Inflammatory macrophage treated with lipopolysaccharide for 1 hour (primary cell): ENCODE results near the gene EED.
A peak's percentile ranks its signal among the peaks of the same experiment; 100 is the strongest.

Experiments
- DNase-seq, 2 donors: peaks; one replicate each; pipeline ENCODE4 v3.0.0-alpha.2; 2020 to 2022

Gene EED, protein sequence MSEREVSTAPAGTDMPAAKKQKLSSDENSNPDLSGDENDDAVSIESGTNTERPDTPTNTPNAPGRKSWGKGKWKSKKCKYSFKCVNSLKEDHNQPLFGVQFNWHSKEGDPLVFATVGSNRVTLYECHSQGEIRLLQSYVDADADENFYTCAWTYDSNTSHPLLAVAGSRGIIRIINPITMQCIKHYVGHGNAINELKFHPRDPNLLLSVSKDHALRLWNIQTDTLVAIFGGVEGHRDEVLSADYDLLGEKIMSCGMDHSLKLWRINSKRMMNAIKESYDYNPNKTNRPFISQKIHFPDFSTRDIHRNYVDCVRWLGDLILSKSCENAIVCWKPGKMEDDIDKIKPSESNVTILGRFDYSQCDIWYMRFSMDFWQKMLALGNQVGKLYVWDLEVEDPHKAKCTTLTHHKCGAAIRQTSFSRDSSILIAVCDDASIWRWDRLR

DNA sequence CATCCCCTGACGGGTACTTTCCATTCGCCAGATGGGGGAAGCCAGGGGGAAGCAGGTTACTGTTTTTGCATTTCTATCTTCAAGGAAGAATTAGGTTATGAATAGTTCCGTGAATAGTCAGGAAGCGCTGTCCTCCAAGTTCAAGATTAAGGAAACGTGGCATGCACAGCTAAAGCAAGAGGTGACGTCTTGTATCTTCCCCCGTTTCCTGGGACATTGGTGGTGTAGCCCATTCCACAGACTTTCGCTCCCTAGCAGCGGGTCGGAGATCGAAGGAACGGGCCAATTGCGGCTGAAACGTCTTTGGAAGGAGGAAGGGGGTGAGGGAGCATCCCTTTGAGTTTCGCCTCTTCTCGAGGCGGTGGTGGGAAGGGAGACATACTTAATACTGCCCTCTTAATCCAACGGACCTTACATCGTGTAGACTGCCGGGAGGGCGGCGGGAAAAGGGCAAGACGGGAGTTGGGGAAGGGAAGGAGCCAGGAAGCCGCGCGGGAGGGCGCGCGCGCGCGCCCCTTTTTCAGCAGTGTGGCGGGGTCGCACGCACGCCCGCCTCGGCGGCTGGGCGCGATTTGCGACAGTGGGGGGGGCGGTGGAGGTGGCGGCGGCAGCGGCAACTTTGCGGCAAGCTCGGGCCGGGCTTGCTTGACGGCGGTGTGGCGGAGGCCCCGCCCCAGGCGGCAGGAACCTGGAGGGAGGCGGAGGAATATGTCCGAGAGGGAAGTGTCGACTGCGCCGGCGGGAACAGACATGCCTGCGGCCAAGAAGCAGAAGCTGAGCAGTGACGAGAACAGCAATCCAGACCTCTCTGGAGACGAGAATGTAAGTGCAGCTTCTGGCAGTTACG, at the start of gene EED:
Gene EED, plus strand, starts transcription at position 232 of the 847 bp plus-strand sequence. Its CDS starts 477 bp downstream, at position 709.
- peak; percentile 94 for DNase-seq

DNA sequence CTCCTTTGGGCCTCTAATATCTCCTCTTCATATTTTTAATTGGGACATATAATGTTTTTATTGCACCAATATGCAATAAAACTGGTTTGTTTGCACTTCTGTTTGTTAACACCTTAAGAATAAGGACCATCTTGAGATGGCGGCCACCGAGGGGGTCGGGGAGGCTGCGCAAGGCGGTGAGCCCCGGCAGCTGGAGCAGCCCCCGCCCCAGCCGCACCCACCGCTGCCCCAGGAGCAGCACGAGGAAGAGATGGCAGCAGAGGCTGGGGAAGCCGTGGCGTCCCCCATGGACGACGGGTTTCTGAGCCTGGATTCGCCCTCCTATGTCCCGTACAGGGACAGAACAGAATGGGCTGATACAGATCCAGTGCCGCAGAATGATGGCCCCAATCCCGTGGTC, 49.6 kb upstream of the EED start:
- DNase-seq, result no peak

DNA sequence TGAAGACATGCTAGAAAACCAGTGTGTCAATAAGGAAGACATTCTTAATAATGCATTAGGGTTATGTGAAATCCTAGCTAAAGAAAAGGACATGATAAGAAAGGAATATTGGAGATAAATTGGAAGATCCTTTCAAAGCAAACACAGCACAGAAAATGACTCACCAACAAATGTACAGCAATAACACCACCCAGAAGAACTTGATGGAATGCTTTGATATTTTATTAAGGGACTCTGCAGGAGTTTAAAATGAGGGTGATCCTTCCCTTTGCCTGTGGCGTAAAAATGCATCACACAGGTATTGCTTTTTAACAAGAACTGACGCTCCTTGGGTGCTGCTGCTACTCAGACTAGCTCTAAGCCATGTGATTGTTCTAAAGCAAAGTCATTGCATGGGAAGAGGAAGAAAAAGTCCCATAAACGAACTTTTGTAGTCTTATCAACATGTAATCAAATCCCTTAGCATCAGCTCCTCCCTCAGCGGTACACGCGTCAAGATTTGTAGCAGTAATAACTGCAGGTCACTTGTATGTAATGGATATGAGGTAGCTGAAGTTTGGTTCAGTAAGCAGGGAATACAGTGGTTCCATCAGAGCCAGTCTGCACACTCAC, 48.4 kb upstream of the EED start:
- DNase-seq, result no peak

DNA sequence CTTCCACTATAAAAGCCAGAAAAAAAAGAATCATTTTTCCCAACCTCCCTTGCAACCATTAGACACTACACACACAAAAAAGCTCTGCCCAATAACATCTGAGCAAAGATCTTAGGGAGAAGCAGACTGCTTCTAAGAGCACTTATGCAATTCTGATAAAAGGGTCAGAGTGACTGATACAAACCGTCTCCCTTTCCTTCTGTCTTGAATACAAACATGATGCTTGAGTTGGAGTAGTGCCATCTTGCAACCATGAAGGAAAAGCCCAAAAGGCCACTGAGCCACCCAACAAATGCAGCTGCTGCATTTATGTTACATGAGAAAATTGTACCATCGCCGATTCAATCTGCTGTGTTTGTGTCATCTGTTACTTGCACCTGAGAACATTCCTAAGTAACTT, 47.6 kb upstream of the EED start:
- no peak for DNase-seq

DNA sequence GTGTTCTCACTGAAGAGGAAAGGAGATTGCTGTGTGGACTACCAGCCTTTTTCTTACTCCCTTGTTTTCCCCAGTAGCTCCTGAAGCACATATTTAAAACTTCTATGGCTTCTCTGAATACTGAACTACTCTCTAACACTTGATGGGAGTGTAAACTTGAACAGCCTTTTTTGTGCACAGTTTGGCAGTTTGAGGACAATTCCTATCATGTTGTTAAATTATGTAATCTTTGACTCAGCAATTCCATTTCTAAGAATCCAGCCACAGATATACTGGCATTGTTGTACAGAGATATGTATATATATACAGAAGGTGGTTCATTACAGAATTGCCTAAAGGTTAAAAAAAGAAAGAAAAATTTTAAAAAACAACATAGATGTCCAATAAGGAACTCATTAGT, 47.1 kb upstream of the EED start:
- no peak for DNase-seq

DNA sequence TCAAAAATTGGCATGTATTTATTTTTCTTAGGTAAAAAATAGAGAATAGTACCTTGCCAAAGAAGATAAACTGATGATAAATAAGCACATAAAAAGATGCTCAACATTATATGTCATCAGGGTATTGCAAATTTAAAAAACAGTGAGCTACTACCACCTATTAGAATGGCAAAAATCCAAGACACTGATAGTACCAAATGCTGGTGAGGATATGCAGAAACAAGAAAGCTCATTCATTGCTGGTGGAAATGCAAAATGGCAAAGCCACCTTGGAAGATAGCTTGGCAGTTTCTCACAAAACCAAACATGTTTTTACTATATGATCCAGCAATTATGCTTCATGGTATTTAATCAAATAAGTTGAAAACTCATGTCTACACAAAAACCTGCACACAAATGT, 46.4 kb upstream of the EED start:
- no peak for DNase-seq

DNA sequence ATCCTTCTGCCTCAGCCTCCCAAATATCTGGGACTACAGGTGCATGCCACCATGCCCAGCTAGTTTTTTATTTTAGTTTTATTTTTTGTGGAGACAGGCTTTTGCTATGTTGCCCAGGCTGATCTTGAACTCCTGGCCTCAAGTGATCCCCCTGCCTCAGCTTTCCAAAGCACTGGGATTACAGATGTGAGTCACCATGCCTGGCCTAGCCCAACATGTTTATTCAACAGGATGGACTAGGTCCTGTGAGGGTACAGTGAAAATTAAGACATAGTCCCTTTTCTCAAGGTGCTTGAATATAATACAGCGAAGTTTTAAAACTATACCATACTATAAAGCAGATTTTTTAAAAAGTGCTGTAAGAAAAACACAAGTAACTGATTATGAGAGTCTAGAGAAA, 45.2 kb upstream of the EED start:
- no peak for DNase-seq

DNA sequence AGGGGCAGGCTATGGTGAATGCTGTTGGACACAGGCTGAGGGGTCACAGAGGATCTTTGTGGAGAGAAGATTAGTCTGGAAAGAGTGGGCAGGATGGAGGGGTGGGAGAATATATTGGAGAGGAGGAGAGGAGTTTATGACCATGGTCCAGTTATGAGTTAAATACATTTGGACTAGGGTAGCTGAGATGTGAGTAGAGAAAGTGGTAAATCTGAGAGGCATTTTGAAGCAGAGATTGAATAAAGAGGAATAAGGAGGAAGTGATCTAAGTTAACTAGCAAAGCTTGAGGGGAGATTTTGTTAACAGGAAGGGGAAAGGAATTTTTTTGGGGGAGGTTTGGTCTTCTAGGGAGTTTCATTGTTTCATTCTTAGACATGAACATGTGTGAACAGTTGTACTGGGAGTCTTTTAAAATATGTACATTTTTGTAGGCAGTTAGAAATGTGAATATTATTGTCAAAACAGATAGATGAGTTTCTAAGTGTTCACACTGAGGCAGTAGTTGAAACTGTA, 43.1 kb upstream of the EED start:
- peak in 1 of 2 donors; percentile 42 for DNase-seq

DNA sequence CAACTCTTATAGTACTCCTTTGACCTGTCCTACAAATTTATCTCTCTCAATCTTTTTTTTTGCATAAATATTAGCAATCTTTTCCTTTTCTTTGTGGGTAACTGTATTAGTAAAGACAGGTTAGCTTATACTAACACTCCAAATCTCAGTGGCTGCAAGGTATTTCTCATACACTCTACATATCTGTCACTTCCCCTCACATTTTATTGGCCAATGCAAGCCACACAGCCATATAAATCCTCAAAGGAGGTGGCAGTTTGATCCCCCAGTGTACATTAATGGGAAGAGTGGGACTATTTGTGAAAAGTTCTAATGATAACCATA, 42.6 kb upstream of the EED start:
- DNase-seq, result peak in 1 of 2 donors; percentile 63

DNA sequence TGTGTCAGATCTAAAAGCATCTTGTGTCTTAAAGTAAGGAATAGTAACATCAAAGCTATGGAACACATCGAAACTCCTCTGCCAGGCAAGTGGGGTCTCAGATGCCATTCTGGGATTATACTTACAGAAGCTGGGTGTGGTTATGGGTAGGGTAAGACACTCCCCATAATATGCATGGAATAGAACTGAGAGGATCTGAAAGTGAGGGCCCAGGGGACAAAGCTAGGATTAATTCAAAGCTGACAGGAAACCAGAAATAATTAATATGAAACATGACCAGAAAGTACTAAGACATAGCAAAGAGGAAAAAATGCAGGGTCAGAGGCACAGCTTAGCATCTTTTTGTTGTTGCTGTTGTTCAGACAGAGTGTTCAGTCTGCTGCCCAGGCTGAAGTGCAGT, 40.2 kb upstream of the EED start:
- DNase-seq, result no peak

DNA sequence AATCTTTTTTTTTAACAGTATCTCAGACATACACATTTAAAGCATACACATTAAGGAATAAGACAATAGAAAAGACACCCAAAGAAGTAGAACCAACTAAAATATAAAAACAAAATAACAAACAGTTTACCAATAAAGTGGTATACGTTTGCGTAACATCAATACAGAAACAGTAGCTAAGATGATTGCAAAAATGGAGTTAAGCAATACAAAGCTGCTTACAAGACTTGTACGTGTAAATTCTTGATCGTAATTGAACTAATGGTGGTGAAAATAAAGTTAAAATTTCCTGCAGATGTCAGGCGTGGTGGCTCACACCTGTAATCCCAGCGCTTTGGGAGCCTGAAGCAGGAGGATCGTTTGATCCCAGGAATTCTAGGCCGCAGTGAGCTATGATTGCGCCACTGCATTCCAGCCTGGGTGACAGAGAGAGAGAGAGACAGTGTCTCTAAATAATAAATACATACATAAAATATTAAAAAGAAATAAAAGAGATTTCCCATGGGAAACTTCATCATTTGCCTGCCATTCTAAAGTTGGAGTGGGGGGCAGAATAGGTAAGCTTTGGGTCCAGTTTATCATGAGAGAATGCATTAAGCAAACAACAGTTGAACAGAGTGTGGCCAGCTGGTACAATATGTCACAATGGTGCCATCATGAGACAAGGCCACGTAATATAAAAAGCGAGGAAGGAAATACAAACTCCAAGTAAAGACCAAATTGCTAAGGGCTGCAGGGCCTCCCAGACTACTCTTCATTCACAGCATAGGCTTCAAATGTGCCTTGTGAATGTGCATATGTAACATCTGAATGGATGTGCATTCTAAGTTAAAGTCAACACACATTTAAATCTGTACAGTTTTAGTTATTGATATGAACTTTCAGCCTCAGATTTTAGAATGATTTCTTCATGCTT, 38.9 kb upstream of the EED start:
- DNase-seq, result peak; percentile 83 to 90

DNA sequence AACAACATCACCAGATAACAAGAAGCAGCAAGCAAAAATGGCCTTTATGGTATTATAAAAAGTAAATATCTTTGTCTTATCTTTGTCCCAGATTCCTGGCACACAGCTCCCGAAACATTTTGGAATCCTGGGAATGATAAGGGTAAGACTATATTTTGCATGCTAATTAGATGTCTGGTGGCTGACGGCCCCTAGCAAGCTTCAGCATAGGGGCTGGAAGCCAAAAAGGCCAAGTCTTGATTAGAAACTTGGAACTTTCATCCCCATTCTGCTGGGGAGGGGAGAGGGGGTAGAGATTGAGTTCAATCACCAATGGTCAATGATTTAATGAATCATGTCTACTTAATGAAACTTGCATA, 38.2 kb upstream of the EED start:
- no peak for DNase-seq

DNA sequence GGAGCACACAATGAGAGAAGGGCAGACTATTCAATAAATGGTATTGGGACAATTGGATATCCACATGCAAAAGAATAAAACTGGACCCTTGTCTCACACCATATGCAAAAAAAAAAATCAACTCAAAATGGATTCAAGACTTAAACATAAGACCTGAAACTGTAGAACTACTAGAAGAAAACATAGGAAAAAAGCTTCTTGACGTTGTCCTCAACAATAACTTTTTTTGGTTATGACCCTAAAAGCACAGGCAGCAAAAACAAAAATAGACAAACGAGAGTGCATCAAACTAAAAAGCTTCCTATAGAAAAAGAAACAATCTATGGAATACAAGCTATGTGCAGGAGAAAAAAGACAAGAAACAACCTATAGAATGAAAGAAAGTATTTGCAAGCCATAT, 37.1 kb upstream of the EED start:
- DNase-seq, result no peak

DNA sequence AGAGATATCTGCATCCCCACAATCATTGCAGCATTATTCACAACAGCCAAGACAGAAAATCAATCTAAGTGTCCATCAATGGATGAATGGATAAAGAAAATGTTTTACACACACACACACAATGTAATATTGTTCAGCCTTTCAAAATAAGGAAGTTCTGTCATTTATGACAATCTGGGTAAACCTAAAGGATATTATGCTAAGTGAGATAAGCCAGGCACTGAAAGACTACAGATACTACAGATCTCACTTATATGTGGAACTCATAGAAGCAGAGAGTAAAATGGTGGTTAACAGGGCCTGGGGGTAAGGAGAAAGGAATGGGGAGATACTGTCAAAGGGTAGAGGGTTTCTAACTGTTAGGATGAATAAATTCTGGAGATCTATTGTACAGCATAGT, 36.0 kb upstream of the EED start:
- no peak for DNase-seq

DNA sequence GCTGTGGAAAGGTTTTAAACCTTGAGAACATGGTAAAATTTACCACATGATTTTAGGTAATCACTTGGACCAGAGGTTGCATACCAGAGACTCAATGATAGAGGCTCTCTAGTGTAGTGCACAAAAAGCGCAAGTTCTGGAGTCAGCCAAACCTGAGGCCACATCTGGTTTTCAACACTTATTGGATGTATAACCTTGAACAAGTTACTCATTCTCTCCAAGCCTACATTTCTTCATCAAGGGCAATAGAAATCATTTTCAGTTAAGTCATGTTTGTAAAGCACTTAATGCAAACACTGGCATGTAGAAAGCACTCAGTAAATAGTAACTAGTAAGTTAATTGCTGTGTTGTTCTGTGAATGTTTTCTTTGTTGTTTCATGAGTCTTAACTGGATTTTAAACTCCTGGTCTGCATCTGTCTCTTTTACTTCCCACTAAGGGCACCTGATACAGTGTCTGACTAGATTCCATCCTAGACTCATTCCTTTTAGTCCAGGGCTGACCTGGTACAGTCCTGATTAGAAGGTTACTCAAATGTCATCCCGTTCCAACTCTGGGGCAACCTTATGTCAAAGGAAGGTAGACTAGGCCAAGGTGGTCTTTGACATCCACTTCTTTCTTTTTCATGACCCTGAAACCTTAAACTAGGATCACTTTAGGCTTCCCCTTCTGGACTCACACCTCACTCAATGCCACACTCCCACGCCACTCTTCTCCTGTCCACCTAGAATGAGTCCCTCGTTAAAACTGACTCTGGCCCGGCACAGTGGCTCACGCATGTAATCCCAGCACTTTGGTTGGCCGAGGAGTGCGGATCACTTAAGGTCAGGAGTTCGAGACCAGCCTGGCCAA, 34.5 kb upstream of the EED start:
- no peak for DNase-seq

DNA sequence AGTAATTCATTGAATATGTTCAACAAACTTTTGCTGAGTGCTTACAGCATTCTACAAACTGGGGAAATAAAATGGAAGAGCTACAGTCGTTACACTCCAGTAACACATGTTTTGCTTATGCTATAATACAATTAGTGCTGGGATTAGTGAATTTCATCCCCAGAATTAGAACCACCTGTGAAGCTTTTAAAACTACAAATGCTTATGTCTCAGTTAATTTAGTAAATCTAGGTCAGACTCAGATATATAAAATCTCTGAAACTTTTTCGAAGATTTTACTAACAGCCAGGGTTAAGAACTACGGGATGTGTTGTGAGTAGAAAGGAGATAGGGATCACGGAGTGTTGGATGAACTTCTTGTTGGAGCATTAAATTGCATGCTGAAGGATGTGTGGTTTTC, 33.7 kb upstream of the EED start:
- no peak for DNase-seq

DNA sequence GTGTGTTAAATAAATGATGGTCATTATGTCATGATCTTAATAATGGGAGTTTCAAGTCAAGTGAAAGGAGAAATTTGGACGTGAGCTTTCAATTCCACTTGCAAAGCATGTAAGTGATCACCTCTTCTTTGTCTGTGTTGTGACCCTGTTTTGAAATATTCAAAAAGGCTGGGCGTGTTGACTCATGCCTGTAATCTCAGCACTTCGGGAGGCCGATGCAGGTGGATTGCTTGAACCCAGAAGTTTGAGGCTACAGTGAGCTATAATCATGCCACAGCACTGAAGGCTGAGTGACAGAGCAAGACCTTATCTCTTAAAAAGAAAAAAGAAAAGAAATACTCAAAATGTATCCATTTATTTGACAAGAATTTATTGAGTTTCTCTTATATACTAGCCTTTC, 32.9 kb upstream of the EED start:
- no peak for DNase-seq

DNA sequence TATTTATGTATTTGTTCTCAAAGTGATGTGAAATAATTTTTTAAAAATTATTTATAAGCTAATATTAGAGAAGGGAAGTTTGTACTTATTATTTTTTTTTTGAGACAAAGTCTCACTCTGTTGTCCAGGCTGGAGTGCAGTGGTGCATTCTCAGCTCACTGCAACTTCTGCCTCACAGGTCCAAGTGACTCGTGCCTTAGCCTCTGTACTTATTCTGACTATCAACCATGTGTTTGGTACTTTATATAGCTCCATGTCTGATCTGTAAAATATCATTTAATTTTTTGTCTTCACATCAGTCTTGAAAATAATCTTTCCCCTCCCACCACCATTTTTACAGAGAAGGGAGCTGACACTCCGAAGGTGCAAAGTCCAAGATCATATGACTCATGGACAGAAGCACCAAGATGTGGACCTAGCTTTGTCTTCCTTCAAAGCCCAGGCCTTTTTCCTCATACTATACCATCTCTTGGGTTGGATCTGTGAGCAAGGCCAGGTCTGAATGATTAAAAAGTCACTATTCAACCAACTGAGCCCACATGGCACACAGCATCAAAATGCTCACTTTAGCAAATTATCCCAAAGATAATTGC, 32.4 kb upstream of the EED start:
- no peak for DNase-seq

DNA sequence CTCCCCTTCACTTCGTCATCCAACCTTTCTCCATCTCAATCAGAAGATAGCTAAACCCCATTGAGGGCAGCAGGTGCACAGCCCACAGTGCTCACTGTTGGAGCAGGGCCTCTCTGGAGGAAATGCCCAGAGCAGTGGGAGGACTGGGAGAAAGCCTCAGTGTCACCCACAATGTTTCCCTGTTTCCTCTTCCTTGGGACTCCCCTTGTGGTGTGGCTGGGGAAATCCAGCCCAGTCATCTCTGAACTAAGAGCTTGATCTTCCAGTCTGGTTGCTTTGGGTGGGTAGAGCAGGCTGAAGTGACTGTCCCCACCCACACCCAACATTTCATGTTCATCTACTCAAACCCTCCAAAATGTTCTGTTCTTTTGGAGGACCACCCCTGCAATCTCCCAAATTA, 29.8 kb upstream of the EED start:
- DNase-seq, result peak; percentile 94 to 99

DNA sequence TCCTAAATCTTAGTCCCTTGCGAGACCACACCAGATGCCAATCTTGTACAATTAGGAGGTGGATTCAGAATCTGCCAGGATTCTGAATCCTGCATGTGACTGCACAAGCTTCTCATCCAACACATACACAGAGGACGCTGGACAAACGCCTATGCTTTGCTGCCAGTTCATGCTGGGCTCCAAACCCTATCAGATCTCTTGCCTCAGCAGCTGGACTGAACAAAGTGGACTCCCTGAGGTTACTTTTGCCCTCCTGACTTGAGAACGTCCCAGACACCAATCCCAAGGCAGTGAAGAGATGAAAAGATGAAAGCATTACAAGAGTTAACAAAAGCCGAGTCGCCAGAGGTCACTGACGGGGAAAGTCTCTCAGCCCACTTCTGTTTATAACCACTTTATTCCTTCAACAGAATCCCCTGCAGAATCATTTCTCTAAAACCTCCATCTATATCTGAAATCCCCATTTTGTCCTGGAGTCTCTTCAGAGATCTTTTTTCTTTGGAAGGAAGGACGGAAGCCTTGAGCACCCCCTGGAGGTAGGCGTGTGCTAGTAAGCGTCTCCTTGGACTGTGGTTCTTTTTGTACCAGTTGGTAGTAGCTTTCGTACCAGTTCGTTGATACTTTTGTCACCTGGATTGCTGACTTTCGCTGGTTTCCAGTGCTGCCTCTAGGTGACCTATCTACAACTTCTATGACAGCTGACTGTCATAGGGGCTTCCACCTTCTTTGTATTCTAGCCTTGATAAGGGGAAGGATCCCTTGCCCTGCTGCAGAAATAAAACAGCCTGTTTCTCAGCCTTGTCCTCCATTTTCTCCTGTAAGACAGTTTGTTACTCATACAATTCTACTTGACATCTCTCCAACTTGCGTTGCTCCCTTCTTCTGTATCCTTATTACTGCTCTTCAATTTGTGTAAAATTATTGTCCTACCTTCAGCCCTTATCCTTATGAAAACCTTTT, 26.1 kb upstream of the EED start:
- DNase-seq, result peak; percentile 67 to 92
